Choroid plexus epithelial cell (primary cell): ENCODE measurements around the gene AKAP13.

Experiments
- DNase-seq: peaks from one replicate; pipeline ENCODE4 v3.0.0-alpha.2; 2010; ENCODE audit warnings: low read depth
- H3K4me3 ChIP-seq: 2 replicates; pipeline ENCODE4 v1.5.1; 2011; ENCODE audit warnings: low read depth, mild to moderate bottlenecking, control low read depth, low read length, moderate library complexity
- CTCF ChIP-seq: conservative IDR thresholded peaks from 2 replicates; pipeline ENCODE4 v1.5.1; 2011; ENCODE audit warnings: low read depth, mild to moderate bottlenecking, control low read depth, inconsistent platforms, low read length, moderate library complexity

AKAP13 gene

GRCh38 chr15:85380217-85380811 is at the start of gene AKAP13:
TSS of gene AKAP13 (plus strand) at chr15:85380603. CDS start at chr15:85485721, 105,118 bp downstream.
- peak within 1 kb of the TSS; percentile 77 for H3K4me3 ChIP-seq
- TF ChIP-seq CTCF: no peak
- DNase-seq: peak; percentile 100

GRCh38 chr15:85330901-85331588 is 49.4 kb upstream of the AKAP13 start:
- H3K4me3 ChIP-seq: no peak overlapping the region
- DNase-seq: peak; percentile 99
- TF ChIP-seq CTCF: peak; percentile 94

- H3K4me3 ChIP-seq: no peak overlapping the region
- TF ChIP-seq CTCF: no peak
- no peak for DNase-seq
Measured at GRCh38 chr15:85331655-85332285, 48.6 kb upstream of the AKAP13 start.

GRCh38 chr15:85333132-85333831 is 47.1 kb upstream of the AKAP13 start:
- TF ChIP-seq CTCF: no peak
- H3K4me3 ChIP-seq: no peak overlapping the region
- DNase-seq: peak; percentile 94

- no peak for TF ChIP-seq CTCF
- no peak for DNase-seq
- H3K4me3 ChIP-seq: no peak overlapping the region
Measured at GRCh38 chr15:85334241-85334640, 46.2 kb upstream of the AKAP13 start.

GRCh38 chr15:85335193-85335942 is 45.0 kb upstream of the AKAP13 start:
- peak; percentile 37 for TF ChIP-seq CTCF
- no peak overlapping the region for H3K4me3 ChIP-seq
- DNase-seq: peak; percentile 41
